ENCODE measurements around the gene ALX4. TPM values are rescaled to one million over a fixed set of nuclear protein-coding genes. Genes with fewer than 3 reads are reported as not detected.

The ALX4 gene
- total RNA-seq, 1 donor from 2014 or later, result not detected

- Histone ChIP-seq H3K27me3 (peaks cover 21% of the 10 kb centered on the region), H3K9me3 (no peaks in the 10 kb centered on the region), H3K36me3 (no peaks in the 10 kb centered on the region), H3K4me1 (peaks cover 29% of the 10 kb centered on the region), H3K4me3 (no peak overlapping the region), H3K27ac (no peak overlapping the region)
- TF ChIP-seq POLR2A (IDR thresholded peaks at IDR 0.05), result no peak
- TF ChIP-seq POLR2AphosphoS5 (IDR thresholded peaks at IDR 0.05; ENCODE audit: insufficient read depth in 1 of 2, low read depth in 1 of 2), result no peak
- TF ChIP-seq CTCF (IDR thresholded peaks at IDR 0.05), result no peak
- DNase-seq (ENCODE audit: extremely low spot score in 2 of 2), result no peak
- intact Hi-C loops (cut with DNase I), result no loop called here
Observed at GRCh38 chr11:44311339-44312261, 1.7 kb upstream of the ALX4 start.

- Histone ChIP-seq H3K4me3 (no peak overlapping the region), H3K27me3 (peaks cover 13% of the 10 kb centered on the region), H3K9me3 (no peaks in the 10 kb centered on the region), H3K27ac (no peak overlapping the region), H3K4me1 (peaks cover 26% of the 10 kb centered on the region), H3K36me3 (no peaks in the 10 kb centered on the region)
- DNase-seq (ENCODE audit: extremely low spot score in 2 of 2), result no peak
- intact Hi-C loops (cut with DNase I), result no loop called here
- TF ChIP-seq POLR2A (IDR thresholded peaks at IDR 0.05) (no peak), CTCF (IDR thresholded peaks at IDR 0.05) (no peak), POLR2AphosphoS5 (IDR thresholded peaks at IDR 0.05; ENCODE audit: insufficient read depth in 1 of 2, low read depth in 1 of 2) (no peak)
Observed at GRCh38 chr11:44310463-44311272, 729 bp upstream of the ALX4 start.

- TF ChIP-seq POLR2AphosphoS5 (IDR thresholded peaks at IDR 0.05; ENCODE audit: insufficient read depth in 1 of 2, low read depth in 1 of 2) (no peak), CTCF (IDR thresholded peaks at IDR 0.05) (no peak), POLR2A (IDR thresholded peaks at IDR 0.05) (no peak)
- Histone ChIP-seq H3K9me3 (no peaks in the 10 kb centered on the region), H3K27ac (no peak overlapping the region), H3K4me1 (peaks cover 31% of the 10 kb centered on the region), H3K27me3 (peaks cover 13% of the 10 kb centered on the region), H3K36me3 (no peaks in the 10 kb centered on the region), H3K4me3 (peak overlapping the region; percentile 22 to 30)
- DNase-seq (ENCODE audit: extremely low spot score in 2 of 2), result no peak
- intact Hi-C loops (cut with DNase I), result no loop called here
Observed at GRCh38 chr11:44310206-44310462, 195 bp upstream of the ALX4 start.

GRCh38 chr11:44308923-44309477 lies 939 bp downstream of the ALX4 start:
- H3K36me3 ChIP-seq, result no peaks in the 10 kb centered on the region
- TF ChIP-seq CTCF (IDR thresholded peaks at IDR 0.05) (no peak), POLR2A (IDR thresholded peaks at IDR 0.05) (no peak), POLR2AphosphoS5 (IDR thresholded peaks at IDR 0.05; ENCODE audit: insufficient read depth in 1 of 2, low read depth in 1 of 2) (no peak)
- H3K4me1 ChIP-seq, result peaks cover 41% of the 10 kb centered on the region
- intact Hi-C loops (cut with DNase I), result no loop called here
- peak overlapping the region; percentile 22 to 30 for H3K4me3 ChIP-seq
- H3K9me3 ChIP-seq, result no peaks in the 10 kb centered on the region
- no peak overlapping the region for H3K27ac ChIP-seq
- no peak for DNase-seq (ENCODE audit: extremely low spot score in 2 of 2)
- H3K27me3 ChIP-seq, result peaks cover 17% of the 10 kb centered on the region
